ENCODE measurements around the gene CDK14.

CDK14 gene

GRCh38 chr7:90674625-90675024, 78.5 kb downstream of the CDK14 start:
- Histone ChIP-seq H3K4me3 (ENCODE audit: insufficient read depth, low read depth, low read length) (no peak overlapping the region), H3K27me3 (ENCODE audit: control insufficient read depth, insufficient read depth, low read length, poor library complexity, severe bottlenecking) (no peaks in the 10 kb centered on the region), H3K27ac (ENCODE audit: insufficient read depth, low read depth, low read length, poor library complexity, severe bottlenecking) (no peak overlapping the region), H3K36me3 (ENCODE audit: control insufficient read depth, insufficient read depth, low read length) (no peaks in the 10 kb centered on the region), H3K4me1 (ENCODE audit: control insufficient read depth, insufficient read depth, low read length) (peaks cover 13% of the 10 kb centered on the region), H3K9me3 (ENCODE audit: control insufficient read depth, low read length) (no peaks in the 10 kb centered on the region)
- WGBS, 2 experiments, result no CpG with 5 or more reads among the region's 1 CpG

DNA sequence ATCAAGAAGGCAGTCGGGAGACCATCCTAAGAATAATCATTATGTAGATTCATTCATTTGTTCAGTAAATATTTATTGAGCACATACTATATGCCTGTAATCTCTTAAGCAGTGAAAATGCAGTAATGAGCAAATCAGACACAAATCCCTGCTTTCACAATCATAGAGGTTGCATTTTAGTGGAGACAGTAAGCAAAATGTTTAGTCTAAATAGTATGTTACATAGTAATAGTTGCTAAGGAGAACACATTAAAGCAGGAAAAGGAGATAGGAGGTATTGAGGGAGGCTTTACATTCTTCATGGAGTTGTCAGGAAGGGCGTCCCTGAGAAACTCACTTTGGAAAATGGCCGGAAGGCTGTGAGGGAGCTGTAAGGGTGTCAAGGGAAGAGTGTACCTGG, 79.9 kb downstream of the CDK14 start:
- Histone ChIP-seq H3K27ac (ENCODE audit: insufficient read depth, low read depth, low read length, poor library complexity, severe bottlenecking) (no peak overlapping the region), H3K9me3 (ENCODE audit: control insufficient read depth, low read length) (no peaks in the 10 kb centered on the region), H3K36me3 (ENCODE audit: control insufficient read depth, insufficient read depth, low read length) (no peaks in the 10 kb centered on the region), H3K4me3 (ENCODE audit: insufficient read depth, low read depth, low read length) (no peak overlapping the region), H3K27me3 (ENCODE audit: control insufficient read depth, insufficient read depth, low read length, poor library complexity, severe bottlenecking) (no peaks in the 10 kb centered on the region), H3K4me1 (ENCODE audit: control insufficient read depth, insufficient read depth, low read length) (peaks cover 13% of the 10 kb centered on the region)
- 88 to 91% methylated on average over 3 of the region's 3 CpGs for WGBS, 2 experiments

DNA sequence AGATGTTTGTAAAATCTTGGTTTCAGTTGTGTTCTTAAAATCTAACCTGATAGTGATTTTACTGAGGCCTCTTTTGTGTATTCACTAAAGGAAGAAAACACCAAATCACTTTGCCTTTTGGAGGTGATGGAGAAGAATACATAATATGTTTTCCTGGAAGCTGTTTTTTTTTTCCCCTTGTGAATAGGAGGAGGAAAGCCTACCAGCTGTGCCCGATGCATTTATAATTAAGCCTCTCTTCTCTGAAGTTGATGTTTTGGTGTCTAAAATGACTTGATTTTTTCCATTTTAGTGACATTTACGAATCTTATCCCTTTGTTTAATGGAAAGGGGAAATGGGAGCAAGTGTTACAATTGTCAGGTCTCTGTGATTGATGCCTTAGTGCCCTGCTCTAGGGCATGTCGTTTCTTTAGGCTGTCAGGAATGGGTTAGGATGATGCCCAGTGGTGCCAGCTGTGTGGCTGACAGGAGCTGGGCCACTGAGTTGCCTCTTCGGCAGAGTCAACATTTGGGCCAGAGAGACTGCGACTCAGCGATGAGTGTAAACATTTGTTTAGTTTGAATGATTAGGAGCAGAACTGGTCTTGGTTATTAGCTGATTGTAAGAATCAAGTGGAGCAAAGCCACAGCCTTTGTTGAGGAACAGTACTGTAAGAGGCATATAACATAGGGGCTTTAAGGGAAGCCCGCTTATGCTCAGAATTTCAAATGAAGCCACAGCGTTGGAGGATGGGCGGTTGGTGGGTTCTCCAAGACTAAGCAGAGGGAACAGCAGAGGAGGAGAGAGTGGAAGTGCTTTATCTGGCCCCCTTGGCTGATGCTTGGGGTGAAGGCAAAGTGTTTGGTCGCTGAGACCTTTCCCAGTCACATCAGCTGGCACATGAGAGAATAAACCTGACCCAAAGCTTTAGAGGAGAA, 81.6 kb downstream of the CDK14 start:
- Histone ChIP-seq H3K4me1 (ENCODE audit: control insufficient read depth, insufficient read depth, low read length) (peaks cover 13% of the 10 kb centered on the region), H3K27me3 (ENCODE audit: control insufficient read depth, insufficient read depth, low read length, poor library complexity, severe bottlenecking) (no peaks in the 10 kb centered on the region), H3K36me3 (ENCODE audit: control insufficient read depth, insufficient read depth, low read length) (no peaks in the 10 kb centered on the region), H3K4me3 (ENCODE audit: insufficient read depth, low read depth, low read length) (no peak overlapping the region), H3K9me3 (ENCODE audit: control insufficient read depth, low read length) (no peaks in the 10 kb centered on the region), H3K27ac (ENCODE audit: insufficient read depth, low read depth, low read length, poor library complexity, severe bottlenecking) (no peak overlapping the region)
- WGBS, 2 experiments, result 54% methylated on average over 10 of the region's 10 CpGs

- no peaks in the 10 kb centered on the region for H3K36me3 ChIP-seq (ENCODE audit: control insufficient read depth, insufficient read depth, low read length)
- H3K4me3 ChIP-seq (ENCODE audit: insufficient read depth, low read depth, low read length), result no peak overlapping the region
- 43 to 54% methylated on average over 3 of the region's 3 CpGs for WGBS, 2 experiments
- H3K27me3 ChIP-seq (ENCODE audit: control insufficient read depth, insufficient read depth, low read length, poor library complexity, severe bottlenecking), result no peaks in the 10 kb centered on the region
- peaks cover 13% of the 10 kb centered on the region for H3K4me1 ChIP-seq (ENCODE audit: control insufficient read depth, insufficient read depth, low read length)
- H3K27ac ChIP-seq (ENCODE audit: insufficient read depth, low read depth, low read length, poor library complexity, severe bottlenecking), result no peak overlapping the region
- H3K9me3 ChIP-seq (ENCODE audit: control insufficient read depth, low read length), result no peaks in the 10 kb centered on the region
Observed at GRCh38 chr7:90678986-90679385, 82.9 kb downstream of the CDK14 start.

GRCh38 chr7:90680484-90680883, 84.4 kb downstream of the CDK14 start:
- no peaks in the 10 kb centered on the region for H3K9me3 ChIP-seq (ENCODE audit: control insufficient read depth, low read length)
- H3K36me3 ChIP-seq (ENCODE audit: control insufficient read depth, insufficient read depth, low read length), result no peaks in the 10 kb centered on the region
- H3K27ac ChIP-seq (ENCODE audit: insufficient read depth, low read depth, low read length, poor library complexity, severe bottlenecking), result no peak overlapping the region
- H3K4me1 ChIP-seq (ENCODE audit: control insufficient read depth, insufficient read depth, low read length), result peaks cover 13% of the 10 kb centered on the region
- no peaks in the 10 kb centered on the region for H3K27me3 ChIP-seq (ENCODE audit: control insufficient read depth, insufficient read depth, low read length, poor library complexity, severe bottlenecking)
- H3K4me3 ChIP-seq (ENCODE audit: insufficient read depth, low read depth, low read length), result no peak overlapping the region
- WGBS, 2 experiments, result 94 to 100% methylated on average over 4 of the region's 4 CpGs

DNA sequence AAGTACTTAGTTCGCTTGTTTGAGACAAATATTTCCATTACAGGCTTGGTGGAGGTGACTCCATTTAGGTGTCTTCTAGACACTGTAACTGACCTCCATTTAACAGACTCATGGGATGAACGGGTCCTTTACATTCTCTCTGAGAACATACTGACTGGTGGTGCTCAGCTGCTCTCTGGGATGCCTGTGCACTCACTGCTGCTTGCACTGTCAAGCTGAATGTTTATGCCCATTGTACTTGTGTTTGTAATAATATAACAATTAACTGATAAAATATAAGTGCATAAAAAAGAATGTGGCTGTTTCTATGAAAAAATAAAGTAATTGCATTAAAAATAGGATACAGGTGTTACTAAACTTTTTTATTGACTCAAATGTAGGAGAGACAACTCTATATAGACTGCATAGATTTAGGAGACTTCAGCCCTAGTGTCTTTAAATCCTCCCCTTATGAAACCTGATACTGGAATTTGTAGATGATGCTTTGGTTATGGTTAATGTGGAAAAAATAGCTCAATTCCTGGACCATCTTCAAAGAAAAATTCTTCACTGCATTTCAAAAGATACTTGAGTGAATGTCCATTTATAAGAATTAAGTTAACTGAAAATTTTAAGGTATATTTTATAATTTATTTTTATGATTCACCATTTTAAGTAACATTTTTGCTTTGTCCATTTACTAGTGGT, 85.4 kb downstream of the CDK14 start:
- Histone ChIP-seq H3K4me1 (ENCODE audit: control insufficient read depth, insufficient read depth, low read length) (peaks cover 13% of the 10 kb centered on the region), H3K9me3 (ENCODE audit: control insufficient read depth, low read length) (no peaks in the 10 kb centered on the region), H3K27ac (ENCODE audit: insufficient read depth, low read depth, low read length, poor library complexity, severe bottlenecking) (no peak overlapping the region), H3K27me3 (ENCODE audit: control insufficient read depth, insufficient read depth, low read length, poor library complexity, severe bottlenecking) (no peaks in the 10 kb centered on the region), H3K4me3 (ENCODE audit: insufficient read depth, low read depth, low read length) (no peak overlapping the region), H3K36me3 (ENCODE audit: control insufficient read depth, insufficient read depth, low read length) (no peaks in the 10 kb centered on the region)
- 83 to 87% methylated on average over 2 of the region's 2 CpGs for WGBS, 2 experiments

GRCh38 chr7:90686146-90686545, 90.0 kb downstream of the CDK14 start:
- Histone ChIP-seq H3K4me1 (ENCODE audit: control insufficient read depth, insufficient read depth, low read length) (peaks cover 3% of the 10 kb centered on the region), H3K36me3 (ENCODE audit: control insufficient read depth, insufficient read depth, low read length) (no peaks in the 10 kb centered on the region), H3K27me3 (ENCODE audit: control insufficient read depth, insufficient read depth, low read length, poor library complexity, severe bottlenecking) (no peaks in the 10 kb centered on the region), H3K9me3 (ENCODE audit: control insufficient read depth, low read length) (no peaks in the 10 kb centered on the region), H3K4me3 (ENCODE audit: insufficient read depth, low read depth, low read length) (no peak overlapping the region), H3K27ac (ENCODE audit: insufficient read depth, low read depth, low read length, poor library complexity, severe bottlenecking) (no peak overlapping the region)
- WGBS, 2 experiments, result 92 to 100% methylated on average over 1 to 2 of the region's 2 CpGs

GRCh38 chr7:90688810-90689209, 92.7 kb downstream of the CDK14 start:
- H3K27me3 ChIP-seq (ENCODE audit: control insufficient read depth, insufficient read depth, low read length, poor library complexity, severe bottlenecking), result no peaks in the 10 kb centered on the region
- WGBS, 2 experiments, result 0 to 11% methylated on average over 1 of the region's 1 CpG
- H3K36me3 ChIP-seq (ENCODE audit: control insufficient read depth, insufficient read depth, low read length), result no peaks in the 10 kb centered on the region
- no peaks in the 10 kb centered on the region for H3K9me3 ChIP-seq (ENCODE audit: control insufficient read depth, low read length)
- H3K4me3 ChIP-seq (ENCODE audit: insufficient read depth, low read depth, low read length), result no peak overlapping the region
- H3K27ac ChIP-seq (ENCODE audit: insufficient read depth, low read depth, low read length, poor library complexity, severe bottlenecking), result no peak overlapping the region
- peaks cover 3% of the 10 kb centered on the region for H3K4me1 ChIP-seq (ENCODE audit: control insufficient read depth, insufficient read depth, low read length)

GRCh38 chr7:90689260-90689659, 93.1 kb downstream of the CDK14 start:
- H3K36me3 ChIP-seq (ENCODE audit: control insufficient read depth, insufficient read depth, low read length), result no peaks in the 10 kb centered on the region
- H3K27me3 ChIP-seq (ENCODE audit: control insufficient read depth, insufficient read depth, low read length, poor library complexity, severe bottlenecking), result no peaks in the 10 kb centered on the region
- H3K27ac ChIP-seq (ENCODE audit: insufficient read depth, low read depth, low read length, poor library complexity, severe bottlenecking), result no peak overlapping the region
- peaks cover 3% of the 10 kb centered on the region for H3K4me1 ChIP-seq (ENCODE audit: control insufficient read depth, insufficient read depth, low read length)
- H3K4me3 ChIP-seq (ENCODE audit: insufficient read depth, low read depth, low read length), result no peak overlapping the region
- H3K9me3 ChIP-seq (ENCODE audit: control insufficient read depth, low read length), result no peaks in the 10 kb centered on the region
- WGBS, 2 experiments, result no CpG with 5 or more reads among the region's 1 CpG

GRCh38 chr7:90690159-90690858, 94.2 kb downstream of the CDK14 start:
- no peak overlapping the region for H3K4me3 ChIP-seq (ENCODE audit: insufficient read depth, low read depth, low read length)
- 100% methylated on average over 2 of the region's 3 CpGs; no CpG with 5 or more reads in 1 of the 2 experiments for WGBS, 2 experiments
- no peaks in the 10 kb centered on the region for H3K36me3 ChIP-seq (ENCODE audit: control insufficient read depth, insufficient read depth, low read length)
- no peaks in the 10 kb centered on the region for H3K9me3 ChIP-seq (ENCODE audit: control insufficient read depth, low read length)
- no peak overlapping the region for H3K27ac ChIP-seq (ENCODE audit: insufficient read depth, low read depth, low read length, poor library complexity, severe bottlenecking)
- H3K27me3 ChIP-seq (ENCODE audit: control insufficient read depth, insufficient read depth, low read length, poor library complexity, severe bottlenecking), result no peaks in the 10 kb centered on the region
- H3K4me1 ChIP-seq (ENCODE audit: control insufficient read depth, insufficient read depth, low read length), result peaks cover 3% of the 10 kb centered on the region
